HG03175 (cell line): Measurements from ENCODE around the gene CLDND1.

Experiments
- ATAC-seq: cut with Tn5 transposase; IDR thresholded peaks from one replicate; pipeline ENCODE4 v1.9.1; 2021; ENCODE audit warnings: mild to moderate bottlenecking, moderate library complexity; ENCODE audit not compliant: unreplicated experiment

CLDND1 gene

GRCh38 chr3:98521897-98522543 lies 682 bp downstream of the CLDND1 start:
- ATAC-seq: peak; percentile 55

GRCh38 chr3:98519351-98519750 lies 3.4 kb downstream of the CLDND1 start:
- no peak for ATAC-seq

GRCh38 chr3:98518816-98519215 lies 3.9 kb downstream of the CLDND1 start:
- ATAC-seq: no peak

- ATAC-seq: no peak
Observed at GRCh38 chr3:98514948-98515347, 7.8 kb downstream of the CLDND1 start.

- ATAC-seq: no peak
Observed at GRCh38 chr3:98513736-98514135, 9.0 kb downstream of the CLDND1 start.

- no peak for ATAC-seq
Observed at GRCh38 chr3:98513091-98513511, 9.6 kb downstream of the CLDND1 start.

GRCh38 chr3:98512576-98512975 lies 10.1 kb downstream of the CLDND1 start:
- no peak for ATAC-seq

GRCh38 chr3:98508582-98508981 lies 14.1 kb downstream of the CLDND1 start:
- no peak for ATAC-seq

GRCh38 chr3:98504539-98504938 lies 18.2 kb downstream of the CLDND1 start:
- ATAC-seq: no peak

GRCh38 chr3:98501863-98502576 lies 20.7 kb downstream of the CLDND1 start:
- no peak for ATAC-seq

GRCh38 chr3:98501270-98501669 lies 21.4 kb downstream of the CLDND1 start:
- ATAC-seq: no peak

- ATAC-seq: no peak
Observed at GRCh38 chr3:98500019-98500418, 22.7 kb downstream of the CLDND1 start.

GRCh38 chr3:98497381-98497780 lies 25.3 kb downstream of the CLDND1 start, which contains the start of gene OR5K2:
Gene OR5K2, plus strand, starts transcription at chr3:98497681. Its CDS starts 0 bp downstream, at chr3:98497681.
- no peak for ATAC-seq

- ATAC-seq: no peak
Observed at GRCh38 chr3:98483626-98484025, 39.1 kb downstream of the CLDND1 start.

GRCh38 chr3:98482717-98483482 lies 39.8 kb downstream of the CLDND1 start:
- no peak for ATAC-seq
